H9 (cell line): ENCODE results near the gene MISP. TPM values are rescaled to one million over a fixed set of nuclear protein-coding genes. Genes with fewer than 3 reads are reported as not detected.

Experiments
- DNase-seq: peaks from one replicate; pipeline ENCODE4 v3.0.0-alpha.2; 2017
- H2AFZ ChIP-seq: one replicate; pipeline ENCODE4 v1.6.1; 2013; ENCODE audit warnings: mild to moderate bottlenecking, low read length, control low read depth, moderate library complexity
- H2AK5ac ChIP-seq: 2 replicates; pipeline ENCODE4 v1.6.1; 2013; ENCODE audit warnings: low read length, control low read depth, mixed read lengths; ENCODE audit not compliant: insufficient read length
- H2BK120ac ChIP-seq: one replicate; pipeline ENCODE4 v1.6.1; 2013; ENCODE audit warnings: low read depth, mild to moderate bottlenecking, low read length, control low read depth, inconsistent platforms; ENCODE audit not compliant: poor library complexity, severe bottlenecking
- H2BK12ac ChIP-seq: 2 replicates; pipeline ENCODE4 v1.6.1; 2013; ENCODE audit warnings: low read length, control low read depth, mixed read lengths, low read depth; ENCODE audit not compliant: insufficient read length
- H2BK15ac ChIP-seq: 2 replicates; pipeline ENCODE4 v1.6.1; 2013; ENCODE audit warnings: low read depth, low read length, control low read depth
- H2BK20ac ChIP-seq: one replicate; pipeline ENCODE4 v1.6.1; 2013; ENCODE audit warnings: low read depth, mild to moderate bottlenecking, low read length, control low read depth, inconsistent platforms; ENCODE audit not compliant: poor library complexity, severe bottlenecking
- H2BK5ac ChIP-seq: 2 replicates; pipeline ENCODE4 v1.6.1; 2013; ENCODE audit warnings: low read length, control low read depth, mixed read lengths; ENCODE audit not compliant: insufficient read length
- H3K14ac ChIP-seq: 2 replicates; pipeline ENCODE4 v1.6.1; 2013; ENCODE audit warnings: low read length, control low read depth; ENCODE audit not compliant: insufficient read depth
- H3K18ac ChIP-seq: 2 replicates; pipeline ENCODE4 v1.6.1; 2013; ENCODE audit warnings: low read depth, mild to moderate bottlenecking, mixed read lengths, low read length, control low read depth; ENCODE audit not compliant: insufficient read length
- H3K23ac ChIP-seq: 2 replicates; pipeline ENCODE4 v1.6.1; 2013; ENCODE audit warnings: low read length, control low read depth, mixed read lengths, low read depth; ENCODE audit not compliant: insufficient read length
- H3K23me2 ChIP-seq: 2 replicates; pipeline ENCODE4 v1.6.1; 2013; ENCODE audit warnings: low read depth, mild to moderate bottlenecking, mixed read lengths, low read length, control low read depth; ENCODE audit not compliant: insufficient read length, poor library complexity, severe bottlenecking
- H3K27ac ChIP-seq: 2 replicates; pipeline ENCODE4 v1.5.1; 2013; ENCODE audit warnings: low read length, control low read depth, mixed read lengths, low read depth; ENCODE audit not compliant: insufficient read length
- H3K27me3 ChIP-seq: 2 replicates; pipeline ENCODE4 v1.6.1; 2013; ENCODE audit warnings: low read length, control low read depth, inconsistent platforms; ENCODE audit not compliant: insufficient read depth
- H3K4ac ChIP-seq: 2 replicates; pipeline ENCODE4 v1.6.1; 2013; ENCODE audit warnings: low read depth, mild to moderate bottlenecking, control low read depth, inconsistent platforms, low read length, moderate library complexity
- H3K4me1 ChIP-seq: 2 replicates; pipeline ENCODE4 v1.6.1; 2013; ENCODE audit warnings: low read length, control low read depth, inconsistent platforms; ENCODE audit not compliant: insufficient read depth
- H3K4me2 ChIP-seq: 2 replicates; pipeline ENCODE4 v1.6.1; 2013; ENCODE audit warnings: low read length, control low read depth, mixed read lengths; ENCODE audit not compliant: insufficient read length, insufficient read depth
- H3K56ac ChIP-seq: 2 replicates; pipeline ENCODE4 v1.6.1; 2013; ENCODE audit warnings: low read depth, mild to moderate bottlenecking, mixed read lengths, low read length, control low read depth; ENCODE audit not compliant: insufficient read length
- H3K79me1 ChIP-seq: 2 replicates; pipeline ENCODE4 v1.6.1; 2013; ENCODE audit warnings: low read depth, mild to moderate bottlenecking, moderate library complexity, low read length, control low read depth, inconsistent platforms; ENCODE audit not compliant: insufficient read depth, poor library complexity, severe bottlenecking
- H3K79me2 ChIP-seq: 2 replicates; pipeline ENCODE4 v1.6.1; 2013; ENCODE audit warnings: low read length, control low read depth, inconsistent platforms; ENCODE audit not compliant: insufficient read depth
- H3K9ac ChIP-seq: 2 replicates; pipeline ENCODE4 v1.6.1; 2013; ENCODE audit warnings: low read length, control low read depth, mixed read lengths; ENCODE audit not compliant: insufficient read length; ENCODE audit errors: extremely low read depth
- H3K9me3 ChIP-seq: one replicate; pipeline ENCODE4 v1.6.1; 2013; ENCODE audit warnings: low read depth, low read length, inconsistent platforms; ENCODE audit not compliant: control insufficient read depth
- H3T11ph ChIP-seq: one replicate; pipeline ENCODE4 v1.6.1; 2013; ENCODE audit warnings: mild to moderate bottlenecking, low read length, control low read depth, inconsistent platforms
- H4K20me1 ChIP-seq: one replicate; pipeline ENCODE4 v1.6.1; 2013; ENCODE audit not compliant: control insufficient read depth, insufficient read length, insufficient read depth
- H4K5ac ChIP-seq: 2 replicates; pipeline ENCODE4 v1.6.1; 2013; ENCODE audit warnings: low read depth, mild to moderate bottlenecking, mixed read lengths, low read length, control low read depth; ENCODE audit not compliant: insufficient read length
- H4K8ac ChIP-seq: replicated peaks from 2 replicates; pipeline ENCODE4 v1.6.1; 2013; ENCODE audit warnings: low read length, control low read depth, mixed read lengths, low read depth; ENCODE audit not compliant: insufficient read length
- H4K91ac ChIP-seq: 2 replicates; pipeline ENCODE4 v1.6.1; 2013; ENCODE audit warnings: low read depth, mild to moderate bottlenecking, moderate library complexity, mixed read lengths, low read length, control low read depth; ENCODE audit not compliant: insufficient read length
- H3K27ac Mint-ChIP-seq, 3 experiments: 2 replicates in 2 of 3; 3 replicates in 1 of 3; pipeline ENCODE4 v1.8.0; 2020 to 2021; ENCODE audit warnings: mixed read lengths in 3 of 3, mild to moderate bottlenecking in 1 of 3, moderate library complexity in 1 of 3
- H3K27me3 Mint-ChIP-seq: 2 replicates; pipeline ENCODE4 v1.8.0; 2021; ENCODE audit warnings: low read depth, mild to moderate bottlenecking, moderate library complexity, mixed read lengths
- H3K36me3 Mint-ChIP-seq, 3 experiments: 2 replicates in 2 of 3; 3 replicates in 1 of 3; pipeline ENCODE4 v1.8.0; 2020 to 2021; ENCODE audit warnings: low read depth in 3 of 3, mixed read lengths in 3 of 3; ENCODE audit not compliant: insufficient read depth in 1 of 3
- H3K4me1 Mint-ChIP-seq, 2 experiments: 2 replicates each; pipeline ENCODE4 v1.8.0; 2020; ENCODE audit warnings: mixed read lengths in 2 of 2
- H3K4me3 Mint-ChIP-seq, 2 experiments: 2 replicates in 1 of 2; 3 replicates in 1 of 2; pipeline ENCODE4 v1.8.0; 2020 to 2021; ENCODE audit warnings: mild to moderate bottlenecking in 2 of 2, mixed read lengths in 2 of 2, moderate library complexity in 1 of 2
- H3K9me3 Mint-ChIP-seq, 2 experiments: 2 replicates in 1 of 2; 3 replicates in 1 of 2; pipeline ENCODE4 v1.8.0; 2020; ENCODE audit warnings: mild to moderate bottlenecking in 2 of 2, mixed read lengths in 2 of 2, moderate library complexity in 1 of 2
- CTCF ChIP-seq: fragments of 200-600 bp; sonication (generic); conservative IDR thresholded peaks from 3 replicates; pipeline ENCODE4 v1.8.0; 2021; ENCODE audit warnings: antibody characterized with exemption, mild to moderate bottlenecking
- WGBS: extraction: QIAGEN DNeasy Blood & Tissue Kit; methylation state at CpG from one replicate; pipeline ENCODE4 v1.1.7; 2013; ENCODE audit warnings: missing lambda C conversion rate, low lambda C conversion rate, mixed read lengths; ENCODE audit not compliant: insufficient read length; ENCODE audit errors: extremely low coverage; 5-methylcytosine and 5-hydroxymethylcytosine counted together
- total RNA-seq: library from RNA; stranded (reverse); gene quantifications from 2 replicates; pipeline ENCODE4 v1.2.1, GENCODE V29; 2021

The MISP gene
- total RNA-seq, 1 experiment from 2014 or later: 0.44 TPM

DNA sequence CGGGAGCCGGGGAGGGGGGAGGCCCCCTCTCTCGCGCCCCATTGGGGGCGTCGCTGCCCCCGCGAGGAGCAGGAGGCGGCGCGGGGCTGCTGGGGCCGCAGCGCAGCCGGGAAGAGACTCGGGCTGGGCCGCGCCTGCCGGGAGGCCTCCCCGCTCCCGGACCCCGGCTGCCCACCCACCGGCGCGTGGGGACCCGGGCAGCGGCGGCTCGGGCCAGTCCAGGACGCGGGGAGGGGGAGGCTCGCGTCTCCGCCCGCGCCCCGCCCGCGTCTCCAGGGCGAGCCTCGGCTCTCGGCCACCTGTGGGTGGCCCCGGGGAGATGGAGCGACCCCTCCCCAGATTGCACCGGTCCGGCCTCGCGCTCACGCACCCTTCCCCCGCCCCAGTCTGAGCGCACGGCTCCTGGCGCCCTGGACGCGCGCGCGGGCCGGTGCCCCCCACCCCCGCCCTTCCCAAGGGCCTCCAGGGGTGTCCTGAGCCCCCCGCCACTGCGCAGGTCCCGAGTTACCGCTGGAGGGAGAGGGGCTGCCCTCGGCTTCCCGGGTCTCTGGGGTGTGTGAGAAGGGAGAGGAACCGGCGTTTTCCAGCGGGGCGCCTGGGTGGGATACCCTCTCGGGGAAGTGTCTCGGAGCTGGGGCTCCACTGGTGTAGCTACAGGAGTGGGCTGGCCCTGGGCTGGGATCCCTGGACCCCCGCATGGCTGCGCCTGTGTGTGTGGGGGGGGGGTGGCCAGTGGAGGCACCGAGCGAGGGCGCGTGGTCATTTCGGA, 41.5 kb upstream of the MISP start:
- no peak overlapping the region for H4K91ac ChIP-seq
- no peak overlapping the region for H2BK20ac ChIP-seq
- H2BK15ac ChIP-seq: no peak overlapping the region
- H4K8ac ChIP-seq: no peak overlapping the region
- no peak overlapping the region for H4K5ac ChIP-seq
- H3K56ac ChIP-seq: no peak overlapping the region
- no peak for DNase-seq
- no peak overlapping the region for H2AK5ac ChIP-seq
- WGBS: no CpG with 5 or more reads among the region's 78 CpGs
- H3K27ac Mint-ChIP-seq: no peak overlapping the region
- no peak overlapping the region for H3K18ac ChIP-seq
- no peak overlapping the region for H3K4ac ChIP-seq
- no peaks in the 10 kb centered on the region for H3K79me1 ChIP-seq
- H3K23me2 ChIP-seq: peaks cover 8% of the 10 kb centered on the region
- H2BK12ac ChIP-seq: no peak overlapping the region
- no peaks in the 10 kb centered on the region; the same call in 1 of the 2 replicates for H3K4me1 ChIP-seq
- H3K4me3 Mint-ChIP-seq: peak overlapping the region; percentile 54 to 74
- peaks cover 0 to 5% (median 3%) of the 10 kb centered on the region in 3 experiments; a peak in 3 of 7 replicates for H3K36me3 Mint-ChIP-seq
- no peaks in the 10 kb centered on the region for H3K9me3 ChIP-seq
- no peak overlapping the region for H2BK5ac ChIP-seq
- TF ChIP-seq CTCF: no peak
- no peak overlapping the region for H3K14ac ChIP-seq
- no peak overlapping the region for H3K23ac ChIP-seq
- no peak overlapping the region for H3K9ac ChIP-seq
- no peaks in the 10 kb centered on the region for H3K27me3 ChIP-seq
- no peak overlapping the region for H3T11ph ChIP-seq
- peak overlapping the region; percentile 44 for H3K4me2 ChIP-seq
- H2BK120ac ChIP-seq: no peak overlapping the region
- peaks cover 17% of the 10 kb centered on the region for H3K27me3 Mint-ChIP-seq
- no peaks in the 10 kb centered on the region for H4K20me1 ChIP-seq
- no peak overlapping the region for H3K27ac ChIP-seq
- H3K4me1 Mint-ChIP-seq: peaks cover 11% of the 10 kb centered on the region in 2 experiments
- no peak overlapping the region for H2AFZ ChIP-seq
- H3K79me2 ChIP-seq: no peaks in the 10 kb centered on the region
- H3K9me3 Mint-ChIP-seq: peaks cover 8 to 9% of the 10 kb centered on the region in 2 experiments
